Suprapubic skin (tissue), 4 donors: ENCODE data around the gene USP7. TPM values are rescaled to one million over a fixed set of nuclear protein-coding genes. Genes with fewer than 3 reads are reported as not detected.

Experiments used
- DNase-seq, 2 donors: peaks; one replicate each; pipeline ENCODE4 v3.0.0-alpha.2; 2019; ENCODE audit warnings: low spot score in 2 of 2
- H3K27ac ChIP-seq: fragments of 200-600 bp; sonication (generic); one replicate; pipeline ENCODE4 v1.5.1; 2019
- H3K27me3 ChIP-seq: fragments of 200-600 bp; sonication (generic); one replicate; pipeline ENCODE4 v1.5.1; 2019
- H3K36me3 ChIP-seq: fragments of 200-600 bp; sonication (generic); one replicate; pipeline ENCODE4 v1.5.1; 2019
- H3K4me1 ChIP-seq: fragments of 200-600 bp; sonication (generic); one replicate; pipeline ENCODE4 v1.5.1; 2019
- H3K4me3 ChIP-seq: fragments of 200-600 bp; sonication (generic); one replicate; pipeline ENCODE4 v1.5.1; 2019; ENCODE audit warnings: mild to moderate bottlenecking
- H3K9me3 ChIP-seq: fragments of 200-600 bp; sonication (generic); one replicate; pipeline ENCODE4 v1.5.1; 2019
- EP300 ChIP-seq: sonication (generic); formaldehyde crosslinking; IDR thresholded peaks from one replicate; pipeline ENCODE4 v1.6.1; 2017; ENCODE audit warnings: antibody characterized with exemption
- POLR2A ChIP-seq, 2 donors: fragments of 450-650 bp; IDR thresholded peaks; one replicate each; pipeline ENCODE4 v1.6.1; 2017; ENCODE audit warnings: antibody characterized with exemption in 2 of 2, mild to moderate bottlenecking in 2 of 2, moderate library complexity in 2 of 2
- POLR2AphosphoS5 ChIP-seq, 3 donors: sonication (generic); formaldehyde crosslinking; IDR thresholded peaks; one replicate each; pipeline ENCODE4 v1.6.1; 2017; ENCODE audit warnings: antibody characterized with exemption in 3 of 3
- WGBS: methylation state at CpG from one replicate; pipeline ENCODE4 v1.1.5; 2018; 5-methylcytosine and 5-hydroxymethylcytosine counted together
- total RNA-seq, 4 donors: library from RNA; depleted of rRNA; stranded (reverse); fragments of >200 nt; gene quantifications; one replicate each; pipeline ENCODE4 v1.1.0, GENCODE V29; 2016
- TF ChIP-seq, protein P1 (sequence below), 2 donors: fragments of 200-600 bp in 1 of 2; fragments of 450-650 bp in 1 of 2; sonication (generic) in 1 of 2; IDR thresholded peaks; one replicate each; pipeline ENCODE4 v1.5.1; 2016 to 2019; ENCODE audit warnings: antibody characterized with exemption in 2 of 2, mild to moderate bottlenecking in 1 of 2, moderate library complexity in 1 of 2

USP7 gene
- total RNA-seq, 4 donors from 2014 or later: 94.7 to 135 (median 119) TPM

DNA sequence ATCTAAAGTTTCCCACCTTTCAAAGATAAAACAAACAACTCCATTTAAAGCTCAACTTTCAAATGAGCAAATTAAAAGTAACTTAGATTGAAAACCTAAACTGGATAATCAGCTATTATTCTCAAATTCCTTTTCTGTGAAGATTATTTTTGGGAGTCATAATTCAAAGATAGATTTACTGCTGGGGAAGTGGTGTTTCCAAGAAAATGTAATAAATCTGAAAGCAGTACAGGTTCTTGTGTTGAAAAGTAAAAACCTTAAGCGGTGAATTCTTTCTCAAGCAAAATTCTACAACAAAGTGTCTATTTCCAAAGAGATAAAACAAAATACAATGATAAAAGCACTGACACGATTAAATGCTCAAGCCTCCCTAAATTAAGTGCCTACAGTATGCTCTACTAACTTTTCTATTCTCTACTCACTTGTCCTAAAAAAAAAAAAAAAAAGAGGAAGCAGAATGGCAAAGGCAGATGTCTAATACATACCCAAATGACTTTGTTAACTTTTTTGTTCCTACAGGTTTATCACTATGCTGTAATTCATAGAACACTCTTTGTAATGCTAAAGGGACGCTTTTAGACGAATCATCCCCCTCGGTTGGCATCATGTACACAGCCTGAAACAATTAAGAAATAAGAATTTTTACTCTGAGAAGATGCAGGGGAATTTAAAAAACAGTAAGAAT lies 47.0 kb downstream of the USP7 start:
- Histone ChIP-seq H3K4me1 (peaks cover 9% of the 10 kb centered on the region), H3K4me3 (no peak overlapping the region), H3K27me3 (no peaks in the 10 kb centered on the region), H3K9me3 (no peaks in the 10 kb centered on the region), H3K36me3 (peaks cover 80% of the 10 kb centered on the region), H3K27ac (no peak overlapping the region)
- 84% methylated on average over 5 of the region's 5 CpGs for WGBS
- no peak for TF ChIP-seq POLR2AphosphoS5 (IDR thresholded peaks at IDR 0.05)
- no peak for TF ChIP-seq POLR2A (IDR thresholded peaks at IDR 0.05)
- DNase-seq: no peak

DNA sequence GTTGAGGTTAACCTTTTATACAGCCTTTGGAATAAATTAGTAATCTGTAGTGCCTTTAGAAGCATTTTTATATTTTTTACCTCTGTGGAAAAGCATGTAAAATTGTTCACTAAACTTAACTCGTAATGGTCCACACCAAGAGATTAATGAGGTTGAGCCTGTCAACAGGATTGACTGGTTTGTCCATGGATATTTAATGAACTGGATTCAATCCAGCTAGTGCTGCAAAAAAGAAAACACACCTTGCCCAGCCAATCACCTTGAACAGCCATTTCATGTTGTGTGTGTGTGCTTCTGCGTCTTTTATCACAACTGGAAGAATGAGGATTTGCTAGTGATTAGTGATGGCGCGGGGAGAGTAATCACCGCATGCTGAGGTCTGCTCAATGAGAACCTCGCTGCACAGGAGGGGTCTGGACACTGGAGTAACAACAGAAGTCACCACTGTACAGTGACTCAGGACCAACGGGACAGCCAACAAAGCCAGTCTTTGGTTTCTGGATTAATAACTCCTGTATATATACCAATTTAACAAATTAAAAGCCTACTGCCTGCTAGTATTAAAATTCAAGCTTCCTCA lies 47.9 kb downstream of the USP7 start:
- Histone ChIP-seq H3K36me3 (peaks cover 82% of the 10 kb centered on the region), H3K27me3 (no peaks in the 10 kb centered on the region), H3K4me1 (peaks cover 9% of the 10 kb centered on the region), H3K4me3 (no peak overlapping the region), H3K27ac (no peak overlapping the region), H3K9me3 (no peaks in the 10 kb centered on the region)
- TF ChIP-seq POLR2AphosphoS5 (IDR thresholded peaks at IDR 0.05) (no peak), EP300 (no peak), POLR2A (IDR thresholded peaks at IDR 0.05) (no peak)
- TF ChIP-seq, protein P1, sequence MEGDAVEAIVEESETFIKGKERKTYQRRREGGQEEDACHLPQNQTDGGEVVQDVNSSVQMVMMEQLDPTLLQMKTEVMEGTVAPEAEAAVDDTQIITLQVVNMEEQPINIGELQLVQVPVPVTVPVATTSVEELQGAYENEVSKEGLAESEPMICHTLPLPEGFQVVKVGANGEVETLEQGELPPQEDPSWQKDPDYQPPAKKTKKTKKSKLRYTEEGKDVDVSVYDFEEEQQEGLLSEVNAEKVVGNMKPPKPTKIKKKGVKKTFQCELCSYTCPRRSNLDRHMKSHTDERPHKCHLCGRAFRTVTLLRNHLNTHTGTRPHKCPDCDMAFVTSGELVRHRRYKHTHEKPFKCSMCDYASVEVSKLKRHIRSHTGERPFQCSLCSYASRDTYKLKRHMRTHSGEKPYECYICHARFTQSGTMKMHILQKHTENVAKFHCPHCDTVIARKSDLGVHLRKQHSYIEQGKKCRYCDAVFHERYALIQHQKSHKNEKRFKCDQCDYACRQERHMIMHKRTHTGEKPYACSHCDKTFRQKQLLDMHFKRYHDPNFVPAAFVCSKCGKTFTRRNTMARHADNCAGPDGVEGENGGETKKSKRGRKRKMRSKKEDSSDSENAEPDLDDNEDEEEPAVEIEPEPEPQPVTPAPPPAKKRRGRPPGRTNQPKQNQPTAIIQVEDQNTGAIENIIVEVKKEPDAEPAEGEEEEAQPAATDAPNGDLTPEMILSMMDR (IDR thresholded peaks at IDR 0.05): no peak
- 78% methylated on average over 7 of the region's 7 CpGs for whole genome bisulfite sequencing
- DNase-seq: no peak

DNA sequence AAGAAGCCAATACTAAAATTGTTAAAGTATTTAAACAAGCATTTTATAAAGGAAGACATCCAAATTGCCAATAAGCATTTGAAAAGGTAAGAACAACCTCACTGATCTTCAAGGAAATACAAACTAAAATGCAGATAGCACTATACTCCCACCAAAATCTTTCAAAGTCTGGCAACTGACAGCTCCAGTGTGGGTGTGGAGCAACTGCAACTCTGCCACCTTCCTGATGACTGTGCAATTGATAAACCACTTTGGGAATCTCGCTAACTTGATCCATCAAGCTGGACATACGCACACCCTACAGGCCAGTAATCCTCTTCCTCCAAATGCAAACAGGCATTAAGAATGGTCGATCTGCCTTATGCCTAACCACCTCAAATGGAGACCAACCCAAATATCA lies 49.6 kb downstream of the USP7 start:
- Histone ChIP-seq H3K36me3 (peaks cover 83% of the 10 kb centered on the region), H3K9me3 (no peaks in the 10 kb centered on the region), H3K27ac (no peak overlapping the region), H3K4me3 (no peak overlapping the region), H3K4me1 (peaks cover 9% of the 10 kb centered on the region), H3K27me3 (no peaks in the 10 kb centered on the region)
- TF ChIP-seq, protein P1 (IDR thresholded peaks at IDR 0.05): no peak
- no peak for TF ChIP-seq EP300
- TF ChIP-seq POLR2A (IDR thresholded peaks at IDR 0.05): no peak
- TF ChIP-seq POLR2AphosphoS5 (IDR thresholded peaks at IDR 0.05): no peak
- no peak for DNase-seq
- WGBS: 98% methylated on average over 3 of the region's 3 CpGs

DNA sequence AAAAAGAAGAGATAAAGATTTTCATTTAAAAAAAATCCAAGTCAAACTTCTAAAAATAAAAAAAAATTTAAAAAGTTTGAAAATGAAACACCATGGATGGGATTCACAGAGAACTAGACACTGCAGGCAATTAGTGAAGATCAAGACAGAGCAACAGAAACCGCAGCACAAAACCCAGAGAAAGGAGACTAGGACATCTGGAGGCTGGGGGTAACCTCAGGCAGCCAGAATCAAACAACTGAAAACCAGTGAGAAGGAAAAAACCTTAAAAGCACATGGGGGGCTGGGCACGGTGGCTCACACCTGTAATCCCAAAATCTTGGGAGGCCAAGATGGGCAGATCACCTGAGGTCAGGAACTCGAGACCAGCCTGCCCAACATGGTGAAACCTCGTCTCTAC lies 50.9 kb downstream of the USP7 start:
- peaks cover 83% of the 10 kb centered on the region for H3K36me3 ChIP-seq
- peaks cover 9% of the 10 kb centered on the region for H3K4me1 ChIP-seq
- no peak overlapping the region for H3K4me3 ChIP-seq
- no peak for DNase-seq
- TF ChIP-seq, protein P1 (IDR thresholded peaks at IDR 0.05): no peak
- TF ChIP-seq EP300: no peak
- TF ChIP-seq POLR2A (IDR thresholded peaks at IDR 0.05): no peak
- TF ChIP-seq POLR2AphosphoS5 (IDR thresholded peaks at IDR 0.05): no peak
- WGBS: 91% methylated on average over 4 of the region's 4 CpGs
- no peak overlapping the region for H3K27ac ChIP-seq
- H3K9me3 ChIP-seq: no peaks in the 10 kb centered on the region
- no peaks in the 10 kb centered on the region for H3K27me3 ChIP-seq

DNA sequence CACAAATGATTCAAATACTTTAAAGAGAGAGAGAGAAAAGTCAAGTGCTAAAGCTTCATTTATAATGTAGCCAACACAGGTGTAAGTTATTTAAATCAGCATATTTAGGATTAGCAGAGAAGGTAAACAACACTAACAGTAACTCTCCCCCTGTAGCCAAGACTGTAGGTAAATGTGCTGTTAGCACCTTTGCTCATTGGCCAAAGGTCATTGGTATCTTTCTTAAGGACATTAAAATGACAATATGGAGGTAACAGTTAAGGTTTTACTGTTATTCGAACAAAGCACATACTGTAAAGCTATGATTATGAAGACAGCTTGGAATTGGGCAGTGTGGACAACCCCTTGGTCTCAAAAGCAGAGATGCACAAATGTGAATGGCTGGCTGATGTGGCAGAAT lies 52.9 kb downstream of the USP7 start:
- Histone ChIP-seq H3K4me3 (no peak overlapping the region), H3K36me3 (peaks cover 89% of the 10 kb centered on the region), H3K27me3 (no peaks in the 10 kb centered on the region), H3K27ac (no peak overlapping the region), H3K4me1 (peaks cover 8% of the 10 kb centered on the region), H3K9me3 (no peaks in the 10 kb centered on the region)
- TF ChIP-seq EP300 (no peak), POLR2AphosphoS5 (IDR thresholded peaks at IDR 0.05) (no peak), POLR2A (IDR thresholded peaks at IDR 0.05) (no peak)
- TF ChIP-seq, protein P1 (IDR thresholded peaks at IDR 0.05): no peak
- 83% methylated on average over 1 of the region's 1 CpG for WGBS
- DNase-seq: no peak
